Epidermal melanocyte (primary cell): ENCODE measurements around the gene FRS2.
"Not testable (repeated sequence)": the region's sequence is repeated elsewhere in the genome, so short reads cannot be mapped to it uniquely, and the experiment has no call there.

ENCODE experiments used
- DNase-seq: peaks from one replicate; pipeline ENCODE4 v3.0.0; 2011; ENCODE audit warnings: low spot score; ENCODE audit not compliant: insufficient read length

The FRS2 gene

GRCh38 chr12:69470189-69471075, at the start of gene FRS2:
Gene FRS2 (plus strand): TSS chr12:69470388. CDS start chr12:69569031, 98,643 bp downstream.
- peak; percentile 92 for DNase-seq

GRCh38 chr12:69421548-69421947, 48.6 kb upstream of the FRS2 start:
- no peak for DNase-seq

- no peak for DNase-seq
Observed at GRCh38 chr12:69423037-69423905, 46.9 kb upstream of the FRS2 start.

GRCh38 chr12:69425417-69425816, 44.8 kb upstream of the FRS2 start:
- DNase-seq: no peak

- no peak for DNase-seq
Observed at GRCh38 chr12:69428351-69429073, 41.7 kb upstream of the FRS2 start.

GRCh38 chr12:69430942-69431590, 39.1 kb upstream of the FRS2 start:
- no peak for DNase-seq

- DNase-seq: no peak
Observed at GRCh38 chr12:69431591-69432222, 38.5 kb upstream of the FRS2 start.

GRCh38 chr12:69433653-69434052, 36.5 kb upstream of the FRS2 start:
- peak; percentile 57 for DNase-seq

GRCh38 chr12:69435644-69436043, 34.5 kb upstream of the FRS2 start:
- no peak for DNase-seq

- DNase-seq: no peak
Observed at GRCh38 chr12:69437073-69437472, 33.1 kb upstream of the FRS2 start.

GRCh38 chr12:69438539-69438938, 31.6 kb upstream of the FRS2 start:
- DNase-seq: no peak

- no peak for DNase-seq
Observed at GRCh38 chr12:69440016-69440415, 30.2 kb upstream of the FRS2 start.

GRCh38 chr12:69440886-69441285, 29.3 kb upstream of the FRS2 start:
- DNase-seq: no peak

- no peak for DNase-seq
Observed at GRCh38 chr12:69442894-69443293, 27.3 kb upstream of the FRS2 start.

GRCh38 chr12:69443916-69444315, 26.3 kb upstream of the FRS2 start:
- no peak for DNase-seq

GRCh38 chr12:69447892-69448291, 22.3 kb upstream of the FRS2 start:
- no peak for DNase-seq

- DNase-seq: not testable (repeated sequence)
Observed at GRCh38 chr12:69452598-69453132, 17.5 kb upstream of the FRS2 start.

- DNase-seq: no peak
Observed at GRCh38 chr12:69456239-69456638, 13.9 kb upstream of the FRS2 start.

- no peak for DNase-seq
Observed at GRCh38 chr12:69457433-69457832, 12.8 kb upstream of the FRS2 start.

GRCh38 chr12:69459477-69459876, 10.7 kb upstream of the FRS2 start:
- DNase-seq: peak; percentile 34
